ENCODE results near the gene KAT14.
"Not testable (repeated sequence)": the region's sequence is repeated elsewhere in the genome, so short reads cannot be mapped to it uniquely, and the experiment has no call there.

KAT14 gene

GRCh38 chr20:18224968-18225568 is 87.4 kb downstream of the KAT14 start:
- peak; percentile 70 for DNase-seq (ENCODE audit: low read depth)

- DNase-seq (ENCODE audit: low read depth): no peak
Observed at GRCh38 chr20:18225632-18226031, 88.0 kb downstream of the KAT14 start.

GRCh38 chr20:18226741-18227140 is 89.1 kb downstream of the KAT14 start:
- DNase-seq (ENCODE audit: low read depth): not testable (repeated sequence)

- no peak for DNase-seq (ENCODE audit: low read depth)
Observed at GRCh38 chr20:18233408-18233943, 95.8 kb downstream of the KAT14 start.

Data from EH (cell line).